Brain microvascular endothelial cell (primary cell): ENCODE data around the gene RALGPS1.

ENCODE experiments used
- DNase-seq: peaks from one replicate; pipeline ENCODE4 v3.0.0-alpha.2; 2020
- H3K27ac ChIP-seq: fragments of 250-450 bp; sonication (Bioruptor Pico); 2 replicates; pipeline ENCODE4 v1.5.1; 2020; ENCODE audit warnings: mild to moderate bottlenecking, moderate library complexity
- H3K27me3 ChIP-seq: fragments of 250-450 bp; sonication (Bioruptor Pico); replicated peaks from 2 replicates; pipeline ENCODE4 v1.5.1; 2020; ENCODE audit warnings: mild to moderate bottlenecking
- H3K36me3 ChIP-seq: fragments of 250-450 bp; sonication (Bioruptor Pico); replicated peaks from 2 replicates; pipeline ENCODE4 v1.5.1; 2020; ENCODE audit warnings: mild to moderate bottlenecking
- H3K4me3 ChIP-seq: 2 replicates; pipeline ENCODE4 v1.5.1; 2011; ENCODE audit warnings: low read depth, mild to moderate bottlenecking, control low read depth, low read length, moderate library complexity
- in situ Hi-C: cut with HindIII; loops from 2 replicates; pipeline ENCODE4 v1.10.0; 2017; ENCODE audit warnings: low sequenced_read_pairs, low pct_ligation_motif_present
- TF ChIP-seq, protein P1 (sequence below): IDR thresholded peaks from 2 replicates; pipeline ENCODE4 v1.5.1; 2011; ENCODE audit warnings: low read depth, mild to moderate bottlenecking, moderate library complexity, low read length, control low read depth, inconsistent platforms; ENCODE audit errors: missing control alignments

RALGPS1 gene

DNA sequence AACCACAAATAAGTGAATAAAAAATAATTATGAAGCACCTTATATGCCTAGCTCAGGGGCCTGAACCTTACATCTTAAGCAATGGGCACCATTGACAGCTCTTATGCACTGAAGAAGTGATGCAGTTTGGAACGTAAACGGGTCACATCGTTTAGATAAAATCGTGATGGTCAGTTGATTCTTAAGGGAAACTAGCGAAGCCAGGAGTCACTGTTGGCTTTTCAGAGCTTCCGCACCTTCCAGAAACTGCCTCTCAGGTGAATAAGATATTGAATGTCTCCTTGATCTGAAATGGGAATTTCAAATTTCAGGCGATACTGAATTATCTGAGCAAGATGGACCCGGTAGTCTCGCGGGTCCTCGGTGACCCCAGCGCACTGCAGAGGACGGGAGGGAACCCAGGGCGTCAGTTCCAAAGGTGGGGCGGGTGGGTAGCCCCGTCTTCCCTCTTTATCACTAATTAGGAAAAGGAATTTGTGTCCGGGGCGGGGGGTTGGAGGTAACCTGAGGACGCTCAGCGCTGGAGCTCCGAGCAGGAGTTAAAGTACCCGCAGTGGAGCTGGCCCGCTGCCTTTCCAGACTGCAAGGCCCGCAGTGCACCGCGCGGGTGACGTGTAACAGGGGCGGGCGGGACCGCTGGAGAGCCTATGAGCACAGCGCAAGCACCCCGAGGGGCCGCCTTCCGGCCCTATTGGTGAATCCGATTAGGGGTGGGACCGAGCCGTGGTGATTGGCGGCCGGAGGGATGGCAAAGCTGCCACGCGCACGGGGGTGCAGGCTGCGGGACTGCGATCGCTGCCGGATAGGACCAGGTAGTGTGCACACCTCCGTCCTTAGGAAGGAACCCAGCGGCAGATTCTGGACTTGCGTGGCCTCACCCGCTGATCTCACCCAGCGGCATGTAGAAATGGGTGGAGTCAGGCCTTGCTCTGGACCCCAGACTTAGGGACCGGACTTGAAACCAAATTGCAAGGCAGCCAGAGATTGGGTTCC lies 330.3 kb downstream of the RALGPS1 start:
- DNase-seq = peak; percentile 94
- TF ChIP-seq, protein P1, sequence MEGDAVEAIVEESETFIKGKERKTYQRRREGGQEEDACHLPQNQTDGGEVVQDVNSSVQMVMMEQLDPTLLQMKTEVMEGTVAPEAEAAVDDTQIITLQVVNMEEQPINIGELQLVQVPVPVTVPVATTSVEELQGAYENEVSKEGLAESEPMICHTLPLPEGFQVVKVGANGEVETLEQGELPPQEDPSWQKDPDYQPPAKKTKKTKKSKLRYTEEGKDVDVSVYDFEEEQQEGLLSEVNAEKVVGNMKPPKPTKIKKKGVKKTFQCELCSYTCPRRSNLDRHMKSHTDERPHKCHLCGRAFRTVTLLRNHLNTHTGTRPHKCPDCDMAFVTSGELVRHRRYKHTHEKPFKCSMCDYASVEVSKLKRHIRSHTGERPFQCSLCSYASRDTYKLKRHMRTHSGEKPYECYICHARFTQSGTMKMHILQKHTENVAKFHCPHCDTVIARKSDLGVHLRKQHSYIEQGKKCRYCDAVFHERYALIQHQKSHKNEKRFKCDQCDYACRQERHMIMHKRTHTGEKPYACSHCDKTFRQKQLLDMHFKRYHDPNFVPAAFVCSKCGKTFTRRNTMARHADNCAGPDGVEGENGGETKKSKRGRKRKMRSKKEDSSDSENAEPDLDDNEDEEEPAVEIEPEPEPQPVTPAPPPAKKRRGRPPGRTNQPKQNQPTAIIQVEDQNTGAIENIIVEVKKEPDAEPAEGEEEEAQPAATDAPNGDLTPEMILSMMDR = peak; percentile 8
- no peaks in the 10 kb centered on the region for H3K36me3 ChIP-seq
- H3K27ac ChIP-seq = peak overlapping the region; percentile 32
- H3K4me3 ChIP-seq = peak overlapping the region; percentile 83
- in situ Hi-C loops = no loop called here
- no peaks in the 10 kb centered on the region for H3K27me3 ChIP-seq

DNA sequence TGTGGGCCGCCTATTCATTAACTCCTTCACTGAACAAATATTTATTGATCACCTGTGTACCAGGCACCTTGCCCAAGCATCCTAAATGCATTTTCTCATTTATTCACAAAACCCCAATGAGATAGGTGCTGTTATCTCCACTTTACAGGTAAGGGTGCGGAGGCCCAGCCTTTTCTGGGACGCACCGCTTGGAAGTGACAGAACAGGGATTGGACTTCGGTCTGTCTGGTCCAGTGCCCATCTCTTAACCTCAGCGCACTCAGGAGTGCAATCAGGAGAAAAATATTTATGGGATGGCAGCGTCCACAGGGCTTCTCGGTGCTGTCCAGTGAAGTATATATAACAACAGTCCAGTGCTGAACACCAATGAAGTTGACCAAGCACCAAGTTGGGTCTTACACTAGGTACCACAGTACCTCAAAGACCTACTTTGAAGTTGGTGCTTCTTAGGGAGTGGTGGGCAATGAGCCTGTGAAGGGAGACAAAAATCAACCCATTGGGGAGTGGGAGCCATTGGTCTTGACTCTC lies 331.1 kb downstream of the RALGPS1 start:
- Histone ChIP-seq H3K27ac (no peak overlapping the region), H3K27me3 (no peaks in the 10 kb centered on the region)
- in situ Hi-C loops = no loop called here

DNA sequence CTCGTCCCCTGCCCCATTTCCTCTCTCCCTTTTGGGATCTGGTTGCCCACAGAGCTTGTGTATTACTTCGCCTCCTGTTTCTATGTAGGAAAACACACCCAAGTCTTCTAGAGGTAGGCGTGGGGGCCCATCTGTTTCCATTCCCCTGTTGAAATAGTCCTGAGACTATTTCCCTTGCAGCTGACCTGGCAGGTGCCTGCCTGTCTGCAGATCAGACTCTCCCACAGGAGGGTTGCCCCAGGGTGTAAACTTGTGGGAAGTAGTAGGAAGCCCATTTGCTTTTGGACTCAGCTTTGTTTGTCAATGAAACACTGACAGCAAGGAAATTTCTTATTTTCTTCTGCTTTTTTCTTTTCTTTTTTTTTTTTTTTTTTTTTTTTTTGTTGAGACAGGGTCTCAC lies 333.7 kb downstream of the RALGPS1 start:
- DNase-seq = no peak
- Histone ChIP-seq H3K27ac (no peak overlapping the region), H3K27me3 (no peaks in the 10 kb centered on the region), H3K4me3 (no peak overlapping the region), H3K36me3 (no peaks in the 10 kb centered on the region)
- in situ Hi-C loops = no loop called here
- TF ChIP-seq, protein P1 = no peak

More for the DNA sequence above, 331.1 kb downstream of the RALGPS1 start:
- DNase-seq = no peak
- TF ChIP-seq, protein P1 = no peak
- Histone ChIP-seq H3K36me3 (no peaks in the 10 kb centered on the region), H3K4me3 (peak overlapping the region; percentile 83)

DNA sequence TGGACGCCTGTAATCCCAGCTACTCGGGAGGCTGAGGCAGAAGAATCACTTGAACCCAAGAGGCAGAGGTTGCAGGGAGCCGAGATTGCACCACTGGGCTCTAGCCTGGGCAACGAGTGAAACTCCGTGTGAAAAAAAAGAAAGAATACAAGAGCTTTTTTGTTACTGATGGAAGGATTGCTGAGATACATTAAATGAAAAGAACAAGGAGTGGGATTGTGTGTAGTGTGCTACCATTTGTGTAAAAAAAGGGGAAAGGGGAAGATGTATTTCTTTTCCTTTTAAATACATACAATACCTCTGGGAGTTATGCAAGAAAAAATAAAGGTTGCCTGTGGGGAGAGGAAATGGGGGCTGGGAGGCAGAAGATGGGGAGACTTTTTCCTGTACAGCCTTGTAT lies 335.3 kb downstream of the RALGPS1 start:
- H3K36me3 ChIP-seq = no peaks in the 10 kb centered on the region
- in situ Hi-C loops = no loop called here
- no peak overlapping the region for H3K27ac ChIP-seq
- TF ChIP-seq, protein P1 = no peak
- H3K4me3 ChIP-seq = no peak overlapping the region
- no peaks in the 10 kb centered on the region for H3K27me3 ChIP-seq
- DNase-seq = no peak

DNA sequence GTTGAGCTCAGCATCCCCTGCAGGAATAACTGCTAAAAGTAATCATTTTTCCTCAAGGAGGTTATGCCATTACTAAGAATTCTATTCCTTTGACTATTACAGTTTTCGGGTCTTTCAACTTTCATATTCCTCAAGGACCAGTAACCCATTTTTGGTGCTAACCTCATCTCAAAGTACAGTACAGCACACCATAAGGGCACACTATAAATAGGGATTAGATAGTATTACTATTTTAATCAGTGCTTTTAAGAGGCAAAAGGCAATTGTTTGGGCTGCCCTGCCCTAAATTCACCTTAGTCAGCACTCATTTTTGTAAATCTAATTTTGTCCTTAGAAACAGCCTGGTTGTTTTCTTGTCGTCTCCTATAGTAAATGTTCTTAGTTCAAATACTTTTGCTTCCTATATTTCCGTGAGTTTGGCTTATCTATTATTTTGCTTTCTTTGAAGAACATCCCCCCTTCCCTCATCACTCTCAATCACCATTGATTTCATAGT lies 336.4 kb downstream of the RALGPS1 start:
- no peak for DNase-seq
- Histone ChIP-seq H3K27ac (no peak overlapping the region), H3K4me3 (no peak overlapping the region), H3K27me3 (no peaks in the 10 kb centered on the region), H3K36me3 (no peaks in the 10 kb centered on the region)
- in situ Hi-C loops = no loop called here
- TF ChIP-seq, protein P1 = no peak
